SK-N-SH treated with all-trans-retinoic acid at 6 μM for 48 hours (cell line): ENCODE results near the gene JDP2.

Experiments used
- ATAC-seq: fragments of 200-7000 bp; cut with Tn5 transposase; 3 replicates; pipeline ENCODE4 v1.9.1; 2020; ENCODE audit warnings: mild to moderate bottlenecking, moderate library complexity
- ARNTL ChIP-seq: fragments of 450-650 bp; formaldehyde crosslinking; IDR thresholded peaks from 2 replicates; pipeline ENCODE4 v1.5.0; 2020; ENCODE audit warnings: low read depth, mild to moderate bottlenecking, moderate library complexity, borderline replicate concordance
- BACH2 ChIP-seq: fragments of 250-450 bp; sonication (Bioruptor Pico); IDR thresholded peaks from 2 replicates; pipeline ENCODE4 v1.9.0; 2021; ENCODE audit warnings: mild to moderate bottlenecking, borderline replicate concordance
- CSRNP3 ChIP-seq: fragments of 250-450 bp; sonication (Bioruptor Pico); IDR thresholded peaks from 2 replicates; pipeline ENCODE4 v1.5.1; 2021; ENCODE audit warnings: mild to moderate bottlenecking, moderate library complexity
- ESRRG ChIP-seq: fragments of 250-450 bp; sonication (Bioruptor Pico); IDR thresholded peaks from 2 replicates; pipeline ENCODE4 v1.6.1; 2021; ENCODE audit warnings: mild to moderate bottlenecking
- GLIS3 ChIP-seq: fragments of 250-450 bp; sonication (Bioruptor Pico); IDR thresholded peaks from 2 replicates; pipeline ENCODE4 v1.5.0; 2020; ENCODE audit warnings: mild to moderate bottlenecking, moderate library complexity
- ISL1 ChIP-seq: fragments of 250-450 bp; sonication (Bioruptor Pico); IDR thresholded peaks from 2 replicates; pipeline ENCODE4 v2.1.2; 2022; ENCODE audit warnings: mild to moderate bottlenecking, moderate library complexity
- OSR1 ChIP-seq: fragments of 250-450 bp; sonication (Bioruptor Pico); IDR thresholded peaks from 2 replicates; pipeline ENCODE4 v1.8.0; 2022; ENCODE audit warnings: moderate library complexity, mild to moderate bottlenecking, inconsistent platforms
- PATZ1 ChIP-seq: fragments of 250-450 bp; sonication (Bioruptor Pico); IDR thresholded peaks from 2 replicates; pipeline ENCODE4 v1.8.0; 2020; ENCODE audit warnings: mild to moderate bottlenecking, moderate library complexity, borderline replicate concordance
- POU6F1 ChIP-seq: fragments of 250-450 bp; sonication (Bioruptor Pico); IDR thresholded peaks from 2 replicates; pipeline ENCODE4 v1.8.0; 2021; ENCODE audit warnings: low read depth, mild to moderate bottlenecking, moderate library complexity, borderline replicate concordance
- PPARA ChIP-seq: fragments of 250-450 bp; sonication (Bioruptor Pico); IDR thresholded peaks from 2 replicates; pipeline ENCODE4 v1.5.0; 2020; ENCODE audit warnings: mild to moderate bottlenecking, borderline replicate concordance
- RARB ChIP-seq: fragments of 250-450 bp; sonication (Bioruptor Pico); IDR thresholded peaks from 2 replicates; pipeline ENCODE4 v1.8.0; 2021; ENCODE audit warnings: mild to moderate bottlenecking, moderate library complexity
- SNAI2 ChIP-seq: fragments of 250-450 bp; sonication (Bioruptor Pico); IDR thresholded peaks from 2 replicates; pipeline ENCODE4 v1.5.0; 2020; ENCODE audit warnings: mild to moderate bottlenecking, moderate library complexity
- TOX ChIP-seq: fragments of 250-450 bp; sonication (Bioruptor Pico); IDR thresholded peaks from 2 replicates; pipeline ENCODE4 v1.8.0; 2021; ENCODE audit warnings: mild to moderate bottlenecking, moderate library complexity, borderline replicate concordance
- ZC3H10 ChIP-seq: fragments of 250-450 bp; sonication (Bioruptor Pico); IDR thresholded peaks from 2 replicates; pipeline ENCODE4 v1.5.1; 2021; ENCODE audit warnings: mild to moderate bottlenecking, moderate library complexity
- ZFP3 ChIP-seq: fragments of 250-450 bp; sonication (Bioruptor Pico); IDR thresholded peaks from 2 replicates; pipeline ENCODE4 v1.5.0; 2020; ENCODE audit warnings: mild to moderate bottlenecking, moderate library complexity
- ZFP30 ChIP-seq: fragments of 450-650 bp; formaldehyde crosslinking; IDR thresholded peaks from 2 replicates; pipeline ENCODE4 v1.5.0; 2022; ENCODE audit warnings: mild to moderate bottlenecking, moderate library complexity
- ZNF565 ChIP-seq: fragments of 450-650 bp; formaldehyde crosslinking; conservative IDR thresholded peaks from 2 replicates; pipeline ENCODE4 v1.5.0; 2020; ENCODE audit warnings: low read depth, mild to moderate bottlenecking, moderate library complexity
- ZNF70 ChIP-seq: fragments of 450-650 bp; formaldehyde crosslinking; IDR thresholded peaks from 2 replicates; pipeline ENCODE4 v1.5.0; 2020; ENCODE audit warnings: mild to moderate bottlenecking, moderate library complexity
- ZNF8 ChIP-seq: fragments of 450-650 bp; formaldehyde crosslinking; IDR thresholded peaks from 2 replicates; pipeline ENCODE4 v1.5.0; 2020; ENCODE audit warnings: mild to moderate bottlenecking, moderate library complexity
- TF ChIP-seq, protein P1 (sequence below): fragments of 250-450 bp; sonication (Bioruptor Pico); IDR thresholded peaks from 2 replicates; pipeline ENCODE4 v1.5.0; 2020; ENCODE audit warnings: mild to moderate bottlenecking, moderate library complexity
- TF ChIP-seq, protein P2 (sequence below): fragments of 250-450 bp; sonication (Bioruptor Pico); IDR thresholded peaks from 2 replicates; pipeline ENCODE4 v1.5.1; 2020; ENCODE audit warnings: low read depth, mild to moderate bottlenecking, moderate library complexity

Gene JDP2

DNA sequence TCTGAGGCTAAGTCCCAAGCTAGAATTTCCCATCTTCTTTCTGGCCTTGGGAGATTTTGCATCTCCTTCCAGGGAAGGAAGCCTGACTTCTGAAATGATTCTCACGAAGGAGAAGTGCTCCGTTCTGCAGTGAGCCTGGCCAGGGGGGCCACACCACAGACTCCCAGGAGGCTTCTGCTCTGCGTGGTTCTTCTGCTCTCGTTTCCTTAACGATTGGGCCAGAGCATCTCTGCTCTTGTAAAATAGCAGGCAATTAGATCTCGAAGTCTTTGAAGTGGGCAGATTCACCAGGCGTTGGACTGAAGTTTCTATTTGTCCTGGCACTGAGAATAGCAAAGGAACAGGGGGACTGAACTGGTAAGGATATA is 87.8 kb downstream of the JDP2 start:
- TF ChIP-seq ZFP30 (no peak), TOX (CRISPR knock-in tag) (no peak), ZFP3 (CRISPR knock-in tag) (no peak), ZC3H10 (no peak), GLIS3 (CRISPR knock-in tag) (no peak), CSRNP3 (CRISPR knock-in tag) (no peak), PPARA (no peak), BACH2 (CRISPR knock-in tag) (no peak), SNAI2 (no peak), ZNF70 (CRISPR knock-in tag) (no peak), PATZ1 (CRISPR knock-in tag) (no peak), OSR1 (CRISPR knock-in tag) (no peak), ZNF565 (CRISPR knock-in tag) (no peak), ISL1 (CRISPR knock-in tag) (no peak), ESRRG (CRISPR knock-in tag) (no peak), ARNTL (CRISPR knock-in tag) (no peak), RARB (CRISPR knock-in tag) (no peak)
- TF ChIP-seq, protein P1, sequence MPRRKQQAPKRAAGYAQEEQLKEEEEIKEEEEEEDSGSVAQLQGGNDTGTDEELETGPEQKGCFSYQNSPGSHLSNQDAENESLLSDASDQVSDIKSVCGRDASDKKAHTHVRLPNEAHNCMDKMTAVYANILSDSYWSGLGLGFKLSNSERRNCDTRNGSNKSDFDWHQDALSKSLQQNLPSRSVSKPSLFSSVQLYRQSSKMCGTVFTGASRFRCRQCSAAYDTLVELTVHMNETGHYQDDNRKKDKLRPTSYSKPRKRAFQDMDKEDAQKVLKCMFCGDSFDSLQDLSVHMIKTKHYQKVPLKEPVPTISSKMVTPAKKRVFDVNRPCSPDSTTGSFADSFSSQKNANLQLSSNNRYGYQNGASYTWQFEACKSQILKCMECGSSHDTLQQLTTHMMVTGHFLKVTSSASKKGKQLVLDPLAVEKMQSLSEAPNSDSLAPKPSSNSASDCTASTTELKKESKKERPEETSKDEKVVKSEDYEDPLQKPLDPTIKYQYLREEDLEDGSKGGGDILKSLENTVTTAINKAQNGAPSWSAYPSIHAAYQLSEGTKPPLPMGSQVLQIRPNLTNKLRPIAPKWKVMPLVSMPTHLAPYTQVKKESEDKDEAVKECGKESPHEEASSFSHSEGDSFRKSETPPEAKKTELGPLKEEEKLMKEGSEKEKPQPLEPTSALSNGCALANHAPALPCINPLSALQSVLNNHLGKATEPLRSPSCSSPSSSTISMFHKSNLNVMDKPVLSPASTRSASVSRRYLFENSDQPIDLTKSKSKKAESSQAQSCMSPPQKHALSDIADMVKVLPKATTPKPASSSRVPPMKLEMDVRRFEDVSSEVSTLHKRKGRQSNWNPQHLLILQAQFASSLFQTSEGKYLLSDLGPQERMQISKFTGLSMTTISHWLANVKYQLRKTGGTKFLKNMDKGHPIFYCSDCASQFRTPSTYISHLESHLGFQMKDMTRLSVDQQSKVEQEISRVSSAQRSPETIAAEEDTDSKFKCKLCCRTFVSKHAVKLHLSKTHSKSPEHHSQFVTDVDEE (CRISPR knock-in tag) = no peak
- TF ChIP-seq, protein P2, sequence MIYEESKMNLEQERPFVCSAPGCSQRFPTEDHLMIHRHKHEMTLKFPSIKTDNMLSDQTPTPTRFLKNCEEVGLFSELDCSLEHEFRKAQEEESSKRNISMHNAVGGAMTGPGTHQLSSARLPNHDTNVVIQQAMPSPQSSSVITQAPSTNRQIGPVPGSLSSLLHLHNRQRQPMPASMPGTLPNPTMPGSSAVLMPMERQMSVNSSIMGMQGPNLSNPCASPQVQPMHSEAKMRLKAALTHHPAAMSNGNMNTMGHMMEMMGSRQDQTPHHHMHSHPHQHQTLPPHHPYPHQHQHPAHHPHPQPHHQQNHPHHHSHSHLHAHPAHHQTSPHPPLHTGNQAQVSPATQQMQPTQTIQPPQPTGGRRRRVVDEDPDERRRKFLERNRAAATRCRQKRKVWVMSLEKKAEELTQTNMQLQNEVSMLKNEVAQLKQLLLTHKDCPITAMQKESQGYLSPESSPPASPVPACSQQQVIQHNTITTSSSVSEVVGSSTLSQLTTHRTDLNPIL (CRISPR knock-in tag) = no peak
- no peak for ATAC-seq

GRCh38 chr14:75518625-75519024 is 90.8 kb downstream of the JDP2 start:
- no peak for ATAC-seq
- TF ChIP-seq ZC3H10 = no peak
- no peak for TF ChIP-seq RARB (CRISPR knock-in tag)
- no peak for TF ChIP-seq ZNF8 (CRISPR knock-in tag)
- TF ChIP-seq, protein P2 (CRISPR knock-in tag) = no peak
- no peak for TF ChIP-seq ESRRG (CRISPR knock-in tag)
- TF ChIP-seq ARNTL (CRISPR knock-in tag) = no peak
- no peak for TF ChIP-seq PATZ1 (CRISPR knock-in tag)
- TF ChIP-seq SNAI2 = no peak

GRCh38 chr14:75519394-75519793 is 91.6 kb downstream of the JDP2 start:
- ATAC-seq = no peak
- TF ChIP-seq, protein P2 (CRISPR knock-in tag) = no peak
- TF ChIP-seq SNAI2 = no peak
- no peak for TF ChIP-seq ZFP30
- TF ChIP-seq ESRRG (CRISPR knock-in tag) = no peak
- TF ChIP-seq TOX (CRISPR knock-in tag) = no peak
- TF ChIP-seq ZC3H10 = no peak
- no peak for TF ChIP-seq ZFP3 (CRISPR knock-in tag)
- no peak for TF ChIP-seq ZNF8 (CRISPR knock-in tag)
- no peak for TF ChIP-seq POU6F1 (CRISPR knock-in tag)
- TF ChIP-seq PATZ1 (CRISPR knock-in tag) = no peak
- TF ChIP-seq ARNTL (CRISPR knock-in tag) = no peak
